MM.1S (cell line): Measurements from ENCODE around the gene SUCO.
"Not testable (repeated sequence)": the region's sequence is repeated elsewhere in the genome, so short reads cannot be mapped to it uniquely, and the experiment has no call there.

Experiments used
- DNase-seq: peaks from one replicate; pipeline ENCODE4 v3.0.0-alpha.2; 2015
- H2AFZ ChIP-seq: fragments of 300-600 bp; sonication (generic); 2 replicates; pipeline ENCODE4 v1.6.0; 2016; ENCODE audit warnings: antibody characterized with exemption, low read length
- H3F3A ChIP-seq: fragments of 300-600 bp; sonication (generic); 2 replicates; pipeline ENCODE4 v1.6.1; 2016; ENCODE audit warnings: mild to moderate bottlenecking, antibody characterized with exemption, low read length, moderate library complexity, mixed read lengths; ENCODE audit not compliant: insufficient read depth
- H3K27ac ChIP-seq: fragments of 300-600 bp; sonication (generic); 2 replicates; pipeline ENCODE4 v1.5.1; 2016; ENCODE audit warnings: mild to moderate bottlenecking, low read length
- H3K27me3 ChIP-seq: fragments of 300-600 bp; sonication (generic); replicated peaks from 2 replicates; pipeline ENCODE4 v1.6.0; 2016; ENCODE audit warnings: low read length; ENCODE audit not compliant: insufficient read depth
- H3K36me3 ChIP-seq: fragments of 300-600 bp; sonication (generic); replicated peaks from 2 replicates; pipeline ENCODE4 v1.6.1; 2016; ENCODE audit warnings: mild to moderate bottlenecking, low read length, mixed read lengths; ENCODE audit not compliant: insufficient read depth
- H3K4me1 ChIP-seq: fragments of 300-600 bp; sonication (generic); 2 replicates; pipeline ENCODE4 v1.6.1; 2016; ENCODE audit warnings: low read length, mixed read lengths
- H3K4me2 ChIP-seq: fragments of 300-600 bp; sonication (generic); 2 replicates; pipeline ENCODE4 v1.6.0; 2016; ENCODE audit warnings: low read depth, low read length
- H3K4me3 ChIP-seq: fragments of 300-600 bp; sonication (generic); 2 replicates; pipeline ENCODE4 v1.5.1; 2016; ENCODE audit warnings: low read length, mixed read lengths
- H3K79me2 ChIP-seq: fragments of 300-600 bp; sonication (generic); 2 replicates; pipeline ENCODE4 v1.6.1; 2016; ENCODE audit warnings: mixed run types, low read length, mixed read lengths
- H3K9ac ChIP-seq: fragments of 300-600 bp; sonication (generic); 2 replicates; pipeline ENCODE4 v1.6.1; 2016; ENCODE audit warnings: low read length, mixed read lengths
- H3K9me2 ChIP-seq: fragments of 300-600 bp; sonication (generic); replicated peaks from 2 replicates; pipeline ENCODE4 v1.6.1; 2016; ENCODE audit warnings: mild to moderate bottlenecking, low read length, mixed read lengths; ENCODE audit not compliant: insufficient read depth
- H3K9me3 ChIP-seq: fragments of 300-600 bp; sonication (generic); replicated peaks from 2 replicates; pipeline ENCODE4 v1.6.1; 2016; ENCODE audit warnings: mild to moderate bottlenecking, low read length, mixed read lengths; ENCODE audit not compliant: insufficient read depth
- H4K20me1 ChIP-seq: fragments of 300-600 bp; sonication (generic); 2 replicates; pipeline ENCODE4 v1.6.1; 2016; ENCODE audit warnings: mild to moderate bottlenecking, low read length, moderate library complexity, mixed read lengths; ENCODE audit not compliant: insufficient read depth
- EZH2 ChIP-seq: fragments of 300-600 bp; sonication (generic); optimal IDR thresholded peaks from 2 replicates; pipeline ENCODE3; 2017; ENCODE audit warnings: low read depth, mild to moderate bottlenecking, antibody characterized with exemption, low read length, mixed read lengths
- EZH2phosphoT487 ChIP-seq: fragments of 300-600 bp; sonication (generic); IDR thresholded peaks from 2 replicates; pipeline ENCODE4 v1.6.1; 2018; ENCODE audit warnings: antibody characterized with exemption, low read length
- TF ChIP-seq, protein P1 (sequence below): fragments of 300-600 bp; sonication (generic); IDR thresholded peaks from 2 replicates; pipeline ENCODE4 v1.5.1; 2016; ENCODE audit warnings: antibody characterized with exemption, low read length, mixed read lengths

SUCO gene

DNA sequence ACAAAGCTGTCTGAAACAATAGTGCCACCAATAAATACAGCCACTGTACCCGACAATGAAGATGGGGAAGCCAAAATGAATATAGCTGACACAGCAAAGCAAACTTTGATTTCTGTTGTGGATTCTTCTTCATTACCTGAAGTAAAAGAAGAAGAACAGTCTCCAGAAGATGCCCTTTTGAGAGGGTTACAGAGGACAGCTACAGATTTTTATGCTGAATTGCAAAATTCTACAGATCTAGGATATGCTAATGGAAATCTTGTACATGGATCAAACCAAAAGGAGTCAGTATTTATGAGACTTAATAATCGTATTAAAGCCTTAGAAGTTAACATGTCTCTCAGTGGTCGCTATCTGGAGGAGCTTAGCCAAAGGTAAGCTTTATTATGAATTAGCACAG is 56.6 kb downstream of the SUCO start:
- Histone ChIP-seq H3K9me2 (no peaks in the 10 kb centered on the region), H3K4me1 (no peaks in the 10 kb centered on the region), H4K20me1 (no peaks in the 10 kb centered on the region), H2AFZ (no peak overlapping the region), H3K27ac (no peak overlapping the region), H3K36me3 (no peaks in the 10 kb centered on the region; the same call in 1 of the 2 replicates), H3K79me2 (no peaks in the 10 kb centered on the region), H3K27me3 (no peaks in the 10 kb centered on the region), H3K9ac (no peak overlapping the region), H3K4me2 (no peak overlapping the region), H3F3A (no peaks in the 10 kb centered on the region), H3K4me3 (no peak overlapping the region), H3K9me3 (no peaks in the 10 kb centered on the region)
- no peak for DNase-seq
- TF ChIP-seq EZH2: no peak
- TF ChIP-seq EZH2phosphoT487: no peak
- TF ChIP-seq, protein P1, sequence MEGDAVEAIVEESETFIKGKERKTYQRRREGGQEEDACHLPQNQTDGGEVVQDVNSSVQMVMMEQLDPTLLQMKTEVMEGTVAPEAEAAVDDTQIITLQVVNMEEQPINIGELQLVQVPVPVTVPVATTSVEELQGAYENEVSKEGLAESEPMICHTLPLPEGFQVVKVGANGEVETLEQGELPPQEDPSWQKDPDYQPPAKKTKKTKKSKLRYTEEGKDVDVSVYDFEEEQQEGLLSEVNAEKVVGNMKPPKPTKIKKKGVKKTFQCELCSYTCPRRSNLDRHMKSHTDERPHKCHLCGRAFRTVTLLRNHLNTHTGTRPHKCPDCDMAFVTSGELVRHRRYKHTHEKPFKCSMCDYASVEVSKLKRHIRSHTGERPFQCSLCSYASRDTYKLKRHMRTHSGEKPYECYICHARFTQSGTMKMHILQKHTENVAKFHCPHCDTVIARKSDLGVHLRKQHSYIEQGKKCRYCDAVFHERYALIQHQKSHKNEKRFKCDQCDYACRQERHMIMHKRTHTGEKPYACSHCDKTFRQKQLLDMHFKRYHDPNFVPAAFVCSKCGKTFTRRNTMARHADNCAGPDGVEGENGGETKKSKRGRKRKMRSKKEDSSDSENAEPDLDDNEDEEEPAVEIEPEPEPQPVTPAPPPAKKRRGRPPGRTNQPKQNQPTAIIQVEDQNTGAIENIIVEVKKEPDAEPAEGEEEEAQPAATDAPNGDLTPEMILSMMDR: no peak

- H3K4me2 ChIP-seq, H3K9me2 ChIP-seq, H2AFZ ChIP-seq, DNase-seq, H3K27ac ChIP-seq, H3K27me3 ChIP-seq, H3K4me3 ChIP-seq, H3K4me1 ChIP-seq, H4K20me1 ChIP-seq, H3K79me2 ChIP-seq, H3K9me3 ChIP-seq, H3K36me3 ChIP-seq, H3F3A ChIP-seq, H3K9ac ChIP-seq: not testable (repeated sequence)
Observed at GRCh38 chr1:172591429-172591828, 58.5 kb downstream of the SUCO start.

DNA sequence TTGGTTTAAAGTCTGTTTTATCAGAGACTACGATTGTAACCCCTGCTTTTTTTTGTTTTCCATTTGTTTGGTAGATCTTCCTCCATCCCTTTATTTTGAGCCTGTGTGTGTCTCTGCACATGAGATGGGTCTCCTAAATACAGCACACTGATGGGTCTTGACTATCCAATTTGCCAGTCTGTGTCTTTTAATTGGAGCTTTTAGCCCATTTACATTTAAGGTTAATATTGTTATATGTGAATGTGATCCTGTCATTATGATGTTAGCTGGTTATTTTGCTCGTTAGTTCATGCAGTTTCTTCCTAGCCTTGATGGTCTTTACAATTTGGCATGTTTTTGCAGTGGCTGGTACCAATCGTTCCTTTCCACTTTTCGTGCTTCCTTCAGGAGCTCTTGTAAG is 62.1 kb downstream of the SUCO start:
- H3K4me3 ChIP-seq, H3K79me2 ChIP-seq, H3K27me3 ChIP-seq, H3K36me3 ChIP-seq, DNase-seq, H4K20me1 ChIP-seq, H3K27ac ChIP-seq, H3K9me2 ChIP-seq, H2AFZ ChIP-seq, H3F3A ChIP-seq, H3K9me3 ChIP-seq, H3K9ac ChIP-seq, H3K4me1 ChIP-seq, H3K4me2 ChIP-seq: not testable (repeated sequence)

- H3K9me3 ChIP-seq, H3K9me2 ChIP-seq, H3K79me2 ChIP-seq, H4K20me1 ChIP-seq, H3K4me2 ChIP-seq, H3K27me3 ChIP-seq, DNase-seq, H3K27ac ChIP-seq, H3K9ac ChIP-seq, H3F3A ChIP-seq, H2AFZ ChIP-seq, H3K4me3 ChIP-seq, H3K36me3 ChIP-seq, H3K4me1 ChIP-seq: not testable (repeated sequence)
Observed at GRCh38 chr1:172596782-172597181, 63.8 kb downstream of the SUCO start.

- Histone ChIP-seq H4K20me1 (no peaks in the 10 kb centered on the region), H3K4me1 (no peaks in the 10 kb centered on the region), H3K9me3 (no peaks in the 10 kb centered on the region), H2AFZ (no peak overlapping the region), H3K9me2 (no peaks in the 10 kb centered on the region), H3F3A (no peaks in the 10 kb centered on the region), H3K27me3 (no peaks in the 10 kb centered on the region), H3K4me3 (no peak overlapping the region), H3K9ac (no peak overlapping the region), H3K27ac (no peak overlapping the region), H3K36me3 (no peaks in the 10 kb centered on the region), H3K4me2 (no peak overlapping the region), H3K79me2 (no peaks in the 10 kb centered on the region)
- no peak for TF ChIP-seq EZH2phosphoT487
- TF ChIP-seq, protein P1: no peak
- TF ChIP-seq EZH2: no peak
- no peak for DNase-seq
Observed at GRCh38 chr1:172599912-172600311, 67.0 kb downstream of the SUCO start.
